ENCODE data around the gene CASTOR2.
"Not testable (repeated sequence)": the region's sequence is repeated elsewhere in the genome, so short reads cannot be mapped to it uniquely, and the experiment has no call there.

- not testable (repeated sequence) for TF ChIP-seq ZFP3 (CRISPR knock-in tag; IDR thresholded peaks at IDR 0.05); ARNTL (CRISPR knock-in tag; IDR thresholded peaks at IDR 0.05; ENCODE audit: borderline replicate concordance, low read depth); PATZ1 (CRISPR knock-in tag; IDR thresholded peaks at IDR 0.05; ENCODE audit: borderline replicate concordance); TCF4 (CRISPR knock-in tag; IDR thresholded peaks at IDR 0.05; ENCODE audit: borderline replicate concordance); CSRNP3 (CRISPR knock-in tag; IDR thresholded peaks at IDR 0.05); RARB (CRISPR knock-in tag; IDR thresholded peaks at IDR 0.05); PPARA (CRISPR knock-in tag; IDR thresholded peaks at IDR 0.05; ENCODE audit: borderline replicate concordance)
Measured at GRCh38 chr7:74994869-74995543, 30.5 kb downstream of the CASTOR2 start.
